Colonic mucosa (tissue), 4 donors: ENCODE results near the gene LRRC8B. TPM values are rescaled to one million over a fixed set of nuclear protein-coding genes. Genes with fewer than 3 reads are reported as not detected.

Experiments
- DNase-seq: peaks from one replicate; pipeline ENCODE4 v3.0.0-alpha.2; 2020
- H3K27ac ChIP-seq: fragments of 200-600 bp; one replicate; pipeline ENCODE4 v1.8.0; 2021
- H3K27me3 ChIP-seq: fragments of 200-600 bp; one replicate; pipeline ENCODE4 v1.8.0; 2021
- H3K36me3 ChIP-seq: fragments of 200-600 bp; one replicate; pipeline ENCODE4 v1.8.0; 2021
- H3K4me1 ChIP-seq: fragments of 200-600 bp; one replicate; pipeline ENCODE4 v1.8.0; 2021; ENCODE audit warnings: mild to moderate bottlenecking
- H3K4me3 ChIP-seq: fragments of 200-600 bp; one replicate; pipeline ENCODE4 v1.8.0; 2021
- H3K9ac ChIP-seq, 2 donors: one replicate each; pipeline ENCODE4 v1.7.0; 2013; ENCODE audit warnings: control low read depth in 2 of 2, low read depth in 2 of 2, low read length in 2 of 2
- H3K9me3 ChIP-seq: fragments of 200-600 bp; one replicate; pipeline ENCODE4 v1.8.0; 2021
- intact Hi-C: fragments of 100-400 bp; cut with DNase I; formaldehyde crosslinking; loops from one replicate; pipeline ENCODE4 v1.14.1; 2022
- total RNA-seq, 2 donors: library from RNA; stranded (reverse); fragmentation: NEBNext Ultra II Directional in 1 of 2; extraction: Animal tissue kit (Norgen Biotek cat#: 25700) in 1 of 2; gene quantifications; one replicate each; pipeline ENCODE4 v1.2.1, GENCODE V29; 2021
- TF ChIP-seq, protein P1 (sequence below): fragments of 200-600 bp; IDR thresholded peaks from one replicate; pipeline ENCODE4 v1.8.0; 2022; ENCODE audit warnings: antibody characterized with exemption, mild to moderate bottlenecking
- donor health status: healthy.
- donor health status: DM: no; HTN: no; CAD: no.
- donor health status: DM: no; HTN: no; CAD: no.

Gene LRRC8B
- total RNA-seq, 2 donors from 2014 or later, result 14.4 to 15.0 TPM

DNA sequence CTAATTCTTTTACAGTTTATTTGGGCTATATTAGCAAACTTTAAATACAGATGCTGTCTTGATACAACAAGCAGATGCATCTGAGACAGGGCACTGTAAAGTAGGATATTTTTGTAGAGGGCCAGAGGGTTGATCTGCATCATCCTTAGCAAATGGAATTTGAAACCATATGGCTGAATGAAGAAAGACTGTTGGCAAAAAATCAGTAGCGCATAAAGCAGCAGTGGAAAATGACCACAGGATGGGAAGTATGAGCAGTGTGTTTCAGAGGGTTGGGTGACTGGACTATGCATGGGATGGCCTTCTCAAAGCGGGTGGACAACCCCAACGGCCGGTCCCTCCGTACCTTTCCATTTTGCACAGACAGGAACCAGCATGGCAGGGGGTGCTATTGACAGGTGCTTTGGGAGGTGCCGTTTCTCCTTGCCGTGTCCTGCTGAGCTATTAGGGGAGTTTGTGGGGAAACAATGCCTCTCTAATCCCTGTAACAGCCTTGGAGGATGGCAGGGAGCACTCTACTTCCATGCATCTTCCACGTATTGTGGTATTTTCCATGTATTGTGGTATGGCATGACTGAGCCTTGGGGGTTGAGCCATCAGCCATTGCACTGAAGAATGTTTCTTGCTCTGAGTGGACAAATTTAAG, 5.9 kb downstream of the LRRC8B start:
- no peak overlapping the region for H3K4me3 ChIP-seq
- H3K36me3 ChIP-seq, result no peaks in the 10 kb centered on the region
- no peaks in the 10 kb centered on the region for H3K4me1 ChIP-seq
- TF ChIP-seq, protein P1, sequence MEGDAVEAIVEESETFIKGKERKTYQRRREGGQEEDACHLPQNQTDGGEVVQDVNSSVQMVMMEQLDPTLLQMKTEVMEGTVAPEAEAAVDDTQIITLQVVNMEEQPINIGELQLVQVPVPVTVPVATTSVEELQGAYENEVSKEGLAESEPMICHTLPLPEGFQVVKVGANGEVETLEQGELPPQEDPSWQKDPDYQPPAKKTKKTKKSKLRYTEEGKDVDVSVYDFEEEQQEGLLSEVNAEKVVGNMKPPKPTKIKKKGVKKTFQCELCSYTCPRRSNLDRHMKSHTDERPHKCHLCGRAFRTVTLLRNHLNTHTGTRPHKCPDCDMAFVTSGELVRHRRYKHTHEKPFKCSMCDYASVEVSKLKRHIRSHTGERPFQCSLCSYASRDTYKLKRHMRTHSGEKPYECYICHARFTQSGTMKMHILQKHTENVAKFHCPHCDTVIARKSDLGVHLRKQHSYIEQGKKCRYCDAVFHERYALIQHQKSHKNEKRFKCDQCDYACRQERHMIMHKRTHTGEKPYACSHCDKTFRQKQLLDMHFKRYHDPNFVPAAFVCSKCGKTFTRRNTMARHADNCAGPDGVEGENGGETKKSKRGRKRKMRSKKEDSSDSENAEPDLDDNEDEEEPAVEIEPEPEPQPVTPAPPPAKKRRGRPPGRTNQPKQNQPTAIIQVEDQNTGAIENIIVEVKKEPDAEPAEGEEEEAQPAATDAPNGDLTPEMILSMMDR, result no peak
- H3K9ac ChIP-seq, result no peak overlapping the region
- no peaks in the 10 kb centered on the region for H3K9me3 ChIP-seq
- intact Hi-C loops, result no loop called here
- DNase-seq, result no peak
- no peaks in the 10 kb centered on the region for H3K27me3 ChIP-seq
- no peak overlapping the region for H3K27ac ChIP-seq

DNA sequence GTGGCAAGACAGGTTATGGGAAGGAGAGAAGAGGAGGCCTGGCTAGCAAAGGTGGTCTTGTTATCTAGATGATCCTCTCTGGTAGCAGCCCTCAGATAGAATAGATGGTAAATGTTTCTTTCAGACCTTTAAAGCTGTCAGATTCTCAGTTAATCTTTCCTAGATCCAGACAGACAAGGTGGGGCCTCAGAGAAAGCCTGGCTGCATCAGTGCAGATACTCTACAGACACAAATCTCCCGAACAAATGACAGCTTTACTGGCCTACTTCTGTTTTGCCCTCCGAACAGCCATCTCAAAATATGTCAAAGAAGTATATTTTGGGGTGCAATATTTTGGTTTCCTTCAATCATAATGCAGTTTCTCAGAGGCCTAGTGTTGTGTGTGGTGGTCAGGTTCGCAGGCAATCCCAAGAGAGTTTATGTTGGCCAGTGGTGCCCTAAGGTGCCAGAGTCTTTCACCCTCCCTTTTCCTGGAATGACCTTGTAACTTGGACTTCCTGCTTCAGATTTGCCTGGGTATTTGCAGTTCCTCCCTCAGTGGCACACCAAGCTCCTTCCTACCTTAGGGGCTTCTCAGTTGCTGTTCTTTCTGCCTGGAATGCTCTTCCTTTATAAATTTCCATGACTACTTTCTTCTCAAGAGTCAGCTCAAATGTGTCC, 7.0 kb downstream of the LRRC8B start:
- Histone ChIP-seq H3K36me3 (no peaks in the 10 kb centered on the region), H3K27me3 (no peaks in the 10 kb centered on the region), H3K9ac (no peak overlapping the region), H3K27ac (no peak overlapping the region), H3K4me3 (no peak overlapping the region), H3K4me1 (no peaks in the 10 kb centered on the region), H3K9me3 (no peaks in the 10 kb centered on the region)
- no peak for DNase-seq
- TF ChIP-seq, protein P1, result no peak
- intact Hi-C loops, result no loop called here

DNA sequence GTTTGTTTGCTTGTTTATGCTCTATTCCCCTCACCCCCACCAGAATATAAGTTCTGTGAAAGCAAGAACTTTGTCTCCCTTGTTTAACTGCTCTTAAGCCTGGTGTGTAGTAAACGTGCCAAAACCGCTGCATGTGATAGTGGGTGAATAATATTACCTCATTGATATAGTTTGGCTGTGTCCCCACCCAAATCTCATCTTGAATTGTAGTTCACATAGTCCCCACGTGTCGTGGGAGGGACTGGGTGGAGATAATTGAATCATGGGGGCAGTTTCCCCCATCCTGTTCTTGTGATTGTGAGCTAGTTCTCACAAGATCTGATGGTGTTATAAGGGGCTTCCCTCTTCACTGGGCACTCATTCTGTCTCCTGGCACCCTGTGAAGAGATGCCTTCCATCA, 7.6 kb downstream of the LRRC8B start:
- Histone ChIP-seq H3K27ac (no peak overlapping the region), H3K9me3 (no peaks in the 10 kb centered on the region), H3K27me3 (no peaks in the 10 kb centered on the region), H3K9ac (no peak overlapping the region), H3K36me3 (no peaks in the 10 kb centered on the region), H3K4me1 (no peaks in the 10 kb centered on the region), H3K4me3 (no peak overlapping the region)
- intact Hi-C loops, result no loop called here
- DNase-seq, result no peak
- TF ChIP-seq, protein P1, result no peak

DNA sequence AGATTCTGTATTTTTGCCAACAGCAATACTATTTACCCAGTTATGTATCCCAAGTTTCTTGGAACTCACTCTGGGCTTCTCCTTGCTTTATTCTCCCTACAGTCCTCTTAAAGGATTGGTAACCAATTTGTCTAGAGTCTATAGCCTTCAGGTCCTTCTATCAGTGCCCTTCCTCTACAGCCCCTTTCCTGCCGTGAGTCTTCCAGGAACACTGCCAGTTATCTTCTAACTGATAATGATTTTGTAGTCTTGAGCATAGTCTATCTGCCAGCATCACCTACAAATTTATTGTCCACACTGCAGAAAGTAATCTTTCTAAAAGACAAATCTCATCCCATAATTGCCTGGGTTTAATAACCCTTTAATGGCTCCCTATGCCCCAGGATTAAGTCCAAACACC, 8.2 kb downstream of the LRRC8B start:
- no peak for DNase-seq
- Histone ChIP-seq H3K4me3 (no peak overlapping the region), H3K36me3 (no peaks in the 10 kb centered on the region), H3K9ac (no peak overlapping the region), H3K27me3 (no peaks in the 10 kb centered on the region), H3K27ac (no peak overlapping the region), H3K9me3 (no peaks in the 10 kb centered on the region), H3K4me1 (no peaks in the 10 kb centered on the region)
- TF ChIP-seq, protein P1, result no peak
- intact Hi-C loops, result no loop called here

DNA sequence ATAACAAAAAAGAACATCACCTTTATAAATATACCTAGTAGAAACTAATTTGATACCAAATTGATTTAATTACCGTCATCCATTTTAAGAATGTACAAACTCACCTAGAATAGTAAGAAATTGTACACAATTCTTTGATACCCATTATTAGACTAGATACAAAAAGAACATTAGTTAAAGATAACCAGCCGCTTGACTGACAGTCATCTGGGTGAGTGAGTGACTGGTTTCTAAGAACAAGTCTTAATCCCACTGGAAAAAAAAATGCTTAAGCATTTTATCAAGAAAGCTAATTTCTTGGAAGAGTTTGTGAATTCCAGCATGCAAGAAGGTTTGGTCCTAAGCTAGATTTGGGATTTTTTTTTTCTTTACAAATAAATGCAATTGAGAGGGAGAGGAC, 10.9 kb downstream of the LRRC8B start:
- no peaks in the 10 kb centered on the region for H3K4me1 ChIP-seq
- TF ChIP-seq, protein P1, result no peak
- no peak overlapping the region for H3K4me3 ChIP-seq
- H3K27me3 ChIP-seq, result no peaks in the 10 kb centered on the region
- H3K27ac ChIP-seq, result no peak overlapping the region
- H3K36me3 ChIP-seq, result no peaks in the 10 kb centered on the region
- DNase-seq, result no peak
- H3K9ac ChIP-seq, result no peak overlapping the region
- intact Hi-C loops, result no loop called here
- H3K9me3 ChIP-seq, result no peaks in the 10 kb centered on the region
